ENCODE data around the gene RPS15A.

The RPS15A gene

DNA sequence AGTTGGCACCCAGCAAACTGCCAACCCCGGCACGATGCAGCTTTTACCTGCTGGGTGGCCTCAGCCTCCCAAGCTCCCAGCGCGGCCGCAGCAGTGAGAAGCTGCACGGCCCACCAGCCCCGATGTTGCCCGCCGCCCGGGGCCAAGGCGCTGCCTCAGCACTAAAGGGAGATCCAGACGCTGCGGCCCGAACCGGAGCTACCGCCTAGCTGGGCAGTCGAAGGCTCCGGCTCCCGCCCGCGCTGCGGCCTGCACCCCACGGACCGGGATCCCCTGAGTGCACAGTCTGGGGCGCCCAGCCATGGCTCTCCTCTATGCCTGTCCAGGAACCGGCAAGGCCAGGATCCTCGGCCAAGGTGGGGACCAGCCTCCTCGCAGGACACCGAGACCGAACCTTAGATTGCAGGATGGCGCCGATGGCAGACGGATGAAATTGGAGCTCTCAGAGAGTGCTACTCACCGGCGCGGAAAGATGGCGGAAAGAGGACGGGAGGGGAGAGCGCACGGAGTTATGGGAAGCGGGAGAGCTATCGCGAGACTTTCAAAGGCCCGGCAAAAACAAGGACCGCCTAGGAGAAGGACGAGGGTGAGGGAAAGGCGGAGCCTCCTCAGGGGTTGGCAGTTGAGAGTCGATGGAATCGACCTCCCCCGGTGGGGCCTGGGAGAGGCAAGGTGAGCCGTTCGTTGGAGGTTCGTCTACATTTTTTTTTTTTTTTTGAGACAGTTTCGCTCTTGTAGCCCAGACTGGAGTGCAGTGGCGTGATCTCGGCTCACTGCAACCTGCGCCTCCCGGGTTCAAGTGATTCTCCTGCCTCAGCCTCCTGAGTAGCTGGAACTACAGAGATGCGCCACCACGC is at the start of gene RPS15A:
Gene RPS15A (minus strand): TSS at position 485 of the 857 bp plus-strand sequence. CDS start 1,221 bp downstream, outside the sequence.
- DNase-seq = peak; percentile 96

DNA sequence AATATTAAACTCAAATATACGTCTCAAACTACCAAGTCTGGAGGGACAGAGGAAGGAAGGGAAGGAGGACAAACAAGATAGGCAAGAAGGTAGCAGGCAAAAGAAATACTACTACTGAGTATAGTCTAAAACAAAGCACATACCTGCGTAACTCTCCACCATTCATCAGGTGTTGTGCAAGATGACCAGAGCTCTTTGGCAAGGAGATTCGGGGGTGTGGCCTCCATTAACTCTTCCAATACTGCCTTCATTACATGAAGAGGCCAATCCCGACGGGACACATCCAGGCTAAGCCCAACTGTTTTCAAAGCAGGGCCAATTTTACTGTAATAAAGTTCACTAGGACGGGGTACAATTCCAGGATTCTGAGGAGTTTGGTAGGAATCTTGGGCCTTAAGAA is 49.4 kb upstream of the RPS15A start:
- no peak for DNase-seq

DNA sequence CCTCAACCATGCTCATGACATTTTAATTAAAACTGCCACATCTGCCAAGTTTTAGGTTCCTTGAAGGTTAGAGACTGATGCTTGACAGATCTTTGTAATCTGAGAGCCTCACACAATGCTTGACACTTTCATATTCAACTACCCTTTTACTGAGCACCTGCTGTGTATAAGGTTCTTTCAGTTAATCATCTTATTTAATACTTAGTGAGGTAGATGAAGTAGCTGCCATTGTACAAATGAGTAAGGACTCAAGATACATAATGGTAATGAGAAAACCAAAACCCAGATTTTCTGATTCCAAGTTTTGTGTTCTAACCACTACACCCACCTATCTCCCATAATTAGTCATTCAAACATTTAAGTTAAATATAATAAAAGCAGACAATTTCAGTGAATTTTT is 46.6 kb upstream of the RPS15A start:
- DNase-seq = no peak

DNA sequence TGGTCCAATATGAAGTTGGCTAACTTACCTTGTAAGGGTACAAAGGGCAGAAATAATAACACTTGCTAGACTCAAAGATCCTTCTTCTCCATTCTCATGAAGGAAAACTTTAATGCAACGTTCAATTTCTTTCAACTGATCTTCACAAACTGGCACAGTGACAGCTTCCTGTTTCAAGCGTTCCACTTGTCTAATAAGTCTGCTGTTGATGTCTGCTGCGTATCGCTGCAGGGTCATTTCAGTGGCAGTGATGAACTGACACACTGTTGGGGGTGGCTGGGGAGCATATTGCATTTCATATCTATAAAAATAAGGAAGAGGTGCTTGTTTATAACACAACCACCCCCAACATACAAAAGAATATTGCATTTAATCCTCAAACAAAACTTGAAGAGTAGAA is 44.7 kb upstream of the RPS15A start:
- no peak for DNase-seq

GRCh38 chr16:18833707-18834505 is 43.8 kb upstream of the RPS15A start:
- no peak for DNase-seq

DNA sequence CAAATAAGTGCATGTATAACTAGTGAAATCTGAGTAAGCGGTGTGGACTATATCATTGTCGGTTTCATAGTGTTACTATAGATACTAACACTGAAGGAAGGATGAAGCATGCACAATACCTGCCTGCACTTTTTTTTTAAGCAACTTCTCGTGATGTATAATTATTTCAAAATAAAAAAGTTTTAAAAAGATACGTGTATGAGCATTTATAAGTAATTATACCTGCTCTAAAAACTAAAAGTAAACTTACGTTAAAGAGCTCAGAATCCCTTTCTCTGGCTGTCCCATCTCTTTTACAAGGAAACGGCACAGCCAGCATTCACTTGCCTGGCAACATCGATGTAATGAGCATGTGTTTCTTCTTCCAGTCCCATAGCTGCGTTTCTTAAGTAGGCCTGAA is 42.5 kb upstream of the RPS15A start:
- no peak for DNase-seq

DNA sequence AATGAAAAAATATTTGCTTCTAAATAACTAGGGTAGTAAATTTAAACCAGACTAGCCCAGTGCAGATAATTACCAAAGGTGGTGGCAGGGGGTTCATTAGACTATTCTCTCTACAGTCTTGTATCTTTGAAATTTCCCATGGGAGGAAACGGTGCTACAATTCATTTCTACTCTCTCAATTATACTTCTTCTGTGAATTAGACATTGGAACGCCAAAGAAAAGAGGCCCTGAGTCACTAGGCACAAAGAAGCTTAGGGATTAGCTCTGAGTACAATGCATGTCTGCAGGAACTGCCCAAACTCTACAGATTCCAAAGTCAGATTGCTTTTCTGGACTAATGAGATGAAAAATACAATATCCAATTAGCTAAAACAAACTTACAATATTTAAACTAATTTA is 41.9 kb upstream of the RPS15A start:
- no peak for DNase-seq

GRCh38 chr16:18829251-18829650 is 39.1 kb upstream of the RPS15A start:
- DNase-seq = no peak

DNA sequence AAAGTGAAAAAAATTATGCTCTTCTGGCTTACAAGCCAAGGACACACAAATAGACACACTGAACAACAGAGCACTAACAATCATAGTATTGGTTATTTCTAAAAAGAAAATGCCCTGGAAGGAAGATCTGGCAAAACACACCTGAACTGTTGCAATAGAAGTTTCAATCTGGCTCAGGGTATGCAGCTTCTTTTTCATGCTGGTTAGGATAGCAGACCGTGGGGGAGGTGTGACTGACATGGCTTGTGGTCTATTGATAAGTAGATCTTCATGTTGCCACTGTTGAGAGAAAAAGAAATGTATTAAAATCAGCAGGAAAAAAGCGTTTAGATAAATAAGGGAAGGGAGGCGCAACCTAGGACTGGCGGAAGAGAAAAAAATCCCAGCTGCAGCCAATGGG is 37.8 kb upstream of the RPS15A start:
- no peak for DNase-seq

GRCh38 chr16:18816286-18816685 is 26.2 kb upstream of the RPS15A start:
- DNase-seq = no peak

DNA sequence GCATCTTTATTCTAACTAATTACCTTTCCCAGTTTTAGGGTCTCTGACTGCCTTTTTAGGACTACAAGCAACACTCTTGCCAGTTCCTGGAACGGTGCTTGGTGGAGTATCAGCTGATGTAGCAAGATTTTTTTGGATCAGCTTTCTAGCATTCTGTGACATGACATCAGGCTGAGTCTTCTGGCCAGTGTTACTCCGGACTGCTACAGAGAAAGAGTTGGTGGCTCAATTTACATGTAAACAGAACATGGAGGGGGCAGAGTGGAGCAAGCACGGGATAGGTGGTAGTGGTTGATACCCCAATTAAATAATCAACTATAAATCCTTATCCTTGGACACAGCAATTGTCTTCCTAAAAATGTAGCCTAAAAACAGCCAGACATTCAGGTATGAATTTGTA is 21.8 kb upstream of the RPS15A start:
- DNase-seq = no peak

- no peak for DNase-seq
These were observed 19.0 kb upstream of the RPS15A start for GRCh38 chr16:18809165-18809564.

- DNase-seq = no peak
These were observed 15.2 kb upstream of the RPS15A start for GRCh38 chr16:18805257-18805773.

DNA sequence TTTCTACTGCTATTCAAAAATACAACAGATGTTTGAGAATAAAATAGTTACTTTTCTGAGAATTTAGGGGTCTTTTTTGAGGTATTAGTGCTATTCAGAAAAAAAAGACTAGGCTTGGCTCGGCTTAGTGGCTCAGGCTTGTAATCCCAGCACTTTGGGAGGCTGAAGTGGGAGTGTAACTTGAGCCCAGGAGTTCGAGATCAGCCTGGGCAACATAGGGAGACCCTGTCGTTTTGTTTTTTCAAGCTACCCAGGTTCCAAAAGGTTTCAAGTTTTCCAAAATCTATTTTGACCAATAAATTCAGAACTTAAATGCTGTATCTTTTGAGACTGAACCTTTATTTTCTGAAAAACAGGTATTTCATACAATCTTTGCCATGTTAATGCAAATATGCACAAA is 14.4 kb upstream of the RPS15A start:
- no peak for DNase-seq

DNA sequence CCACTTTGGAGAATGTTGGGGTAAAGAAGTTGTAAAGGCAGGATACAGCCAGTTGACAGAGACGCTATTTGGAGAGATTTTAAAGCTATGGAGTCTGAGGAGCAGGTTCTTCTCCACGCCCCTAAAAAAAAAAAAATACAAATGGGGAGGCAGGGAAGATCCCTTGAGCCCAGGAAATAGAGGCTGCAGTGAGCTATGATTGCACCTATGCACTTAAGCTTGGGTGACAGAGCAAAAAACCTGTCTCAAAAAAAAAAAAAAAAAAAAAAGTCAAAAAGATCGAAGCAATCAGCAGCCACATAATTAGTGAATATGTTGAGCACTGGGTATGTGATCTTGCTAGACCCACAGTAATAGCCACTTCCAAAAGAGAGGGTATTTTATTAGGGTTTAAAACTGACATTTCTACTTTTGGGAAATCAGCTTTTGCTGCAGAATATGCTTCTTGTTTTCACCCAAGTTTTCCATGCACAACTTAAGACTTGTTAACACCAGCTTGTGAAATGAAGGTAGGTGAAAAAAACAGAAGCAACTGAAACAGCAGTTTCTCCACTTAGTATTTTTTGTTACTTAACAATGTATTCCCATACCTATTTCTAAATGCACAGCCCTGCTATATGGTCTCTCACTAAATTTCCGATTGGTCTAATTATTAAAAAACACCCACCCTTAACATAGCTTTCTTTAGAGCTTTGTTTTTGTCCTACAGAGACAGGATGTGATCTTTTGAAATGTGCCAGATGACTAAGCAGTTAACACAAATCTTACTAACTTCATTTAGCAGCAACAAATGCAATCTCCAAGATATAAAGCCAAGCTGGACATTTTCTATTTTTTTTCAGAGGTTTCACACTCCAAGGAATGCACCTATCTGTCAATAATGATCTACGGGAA is 13.7 kb upstream of the RPS15A start:
- no peak for DNase-seq

DNA sequence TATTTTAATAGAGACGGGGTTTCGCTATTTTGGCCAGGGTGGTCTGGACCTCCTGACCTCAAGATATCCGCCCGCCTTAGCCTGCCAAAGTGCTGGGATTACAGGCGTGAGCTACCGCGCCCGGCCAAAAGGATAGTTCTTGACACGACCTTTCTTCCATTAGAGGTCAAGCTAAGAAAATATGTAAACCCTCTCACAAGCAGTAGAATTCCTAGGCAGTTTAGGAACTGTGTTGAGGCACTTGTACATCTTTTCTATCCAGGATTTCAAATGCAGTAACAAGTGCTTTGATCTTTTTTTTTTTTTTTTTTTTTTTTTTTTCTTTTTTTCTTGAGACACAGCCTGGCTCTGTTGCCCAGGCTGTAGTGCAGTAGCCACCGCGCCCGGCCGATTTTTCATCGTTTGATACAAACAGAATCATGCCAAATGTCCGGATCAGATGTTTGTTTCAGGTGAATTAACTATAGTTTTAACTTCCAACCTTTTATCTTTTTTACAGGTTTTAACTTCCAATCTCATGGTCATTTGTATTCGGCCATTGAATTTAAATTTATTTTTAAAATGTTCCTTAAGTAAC is 12.7 kb upstream of the RPS15A start:
- no peak for DNase-seq

DNA sequence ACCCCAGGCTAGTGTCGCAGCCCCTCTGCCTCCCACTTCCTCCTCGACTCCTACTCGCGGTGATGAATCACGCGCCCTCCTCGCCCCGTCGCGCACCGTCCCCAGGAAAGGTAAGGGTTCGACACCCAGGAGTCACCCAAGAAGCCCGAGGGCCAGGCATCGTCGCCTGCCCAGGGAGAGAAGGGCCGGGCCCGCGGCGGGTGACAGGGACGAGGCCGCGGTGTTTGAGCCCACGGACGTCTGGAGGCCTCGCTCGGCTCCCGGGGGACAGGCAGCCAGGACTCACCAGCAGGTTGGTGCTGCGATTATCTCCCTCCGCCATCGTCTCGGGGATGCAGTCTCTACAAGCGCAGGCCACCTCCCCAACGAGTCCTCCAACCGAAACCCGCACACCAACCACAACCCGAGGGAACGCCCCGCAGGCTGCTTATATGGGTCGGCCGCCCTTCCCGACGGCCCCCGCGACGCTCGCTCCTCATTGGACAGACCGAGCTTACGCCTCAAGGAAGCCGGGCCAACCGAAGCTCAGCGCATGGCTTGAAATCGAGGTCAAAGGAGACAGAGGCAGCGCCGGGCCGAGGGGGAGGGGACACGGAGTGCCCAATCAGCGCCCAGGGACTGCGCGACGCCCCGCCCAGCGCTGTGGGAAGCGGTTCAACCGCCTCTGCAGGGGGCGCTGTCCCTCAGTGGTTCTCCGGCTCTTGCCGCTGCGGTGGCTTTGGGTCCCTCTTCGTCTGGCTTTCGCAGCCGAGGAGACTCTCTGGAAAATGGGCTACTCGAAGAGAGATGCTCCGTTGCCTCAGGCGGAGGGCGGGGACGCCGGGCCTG is 11.2 kb upstream of the RPS15A start, which contains the start of gene ARL6IP1:
Gene ARL6IP1 (minus strand): TSS at position 405 of the 828 bp plus-strand sequence. CDS start 83 bp downstream, at position 322.
- DNase-seq = peak; percentile 99

DNA sequence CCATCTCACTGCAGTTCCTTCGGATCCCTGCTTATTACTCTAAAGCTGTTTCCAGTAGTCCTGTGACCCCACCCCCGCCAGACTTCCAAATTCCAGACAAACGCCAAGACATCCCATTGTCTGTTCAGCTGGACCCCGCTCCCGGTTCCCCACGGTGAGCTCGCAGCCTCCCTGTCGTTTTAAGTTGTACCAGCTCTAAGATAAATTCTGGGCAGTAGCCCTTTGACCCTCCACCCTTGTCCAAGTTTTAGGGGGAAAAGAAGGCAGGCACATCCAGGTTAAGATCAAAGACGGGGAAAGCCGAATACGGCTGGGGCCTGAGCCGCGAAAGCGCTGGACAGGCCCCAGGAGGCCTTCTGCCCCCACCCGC is 10.6 kb upstream of the RPS15A start:
- DNase-seq = no peak

DNA sequence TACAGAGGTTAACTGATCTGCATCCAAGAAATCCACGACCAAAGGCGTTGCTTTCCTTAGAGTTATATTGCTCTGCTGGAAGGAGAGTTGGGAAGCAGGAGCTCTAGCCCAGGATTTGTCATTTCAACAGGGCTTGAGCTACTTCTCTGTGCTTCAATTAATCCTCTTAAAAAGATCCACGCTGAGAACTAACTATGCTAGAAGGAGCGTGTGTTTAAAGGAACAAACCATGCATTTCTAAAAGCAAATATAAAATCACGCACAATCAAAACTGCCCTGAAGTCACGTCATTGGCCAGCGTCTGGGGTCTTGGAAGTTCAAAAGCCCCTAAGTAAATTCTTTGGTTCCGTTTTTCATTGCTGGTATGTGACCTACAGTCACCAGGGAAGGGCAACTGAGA is 10.2 kb upstream of the RPS15A start:
- no peak for DNase-seq

- DNase-seq = no peak
These were observed 9.4 kb upstream of the RPS15A start for GRCh38 chr16:18799500-18799899.

GRCh38 chr16:18797746-18798145 is 7.6 kb upstream of the RPS15A start:
- DNase-seq = no peak

All from COR-L47 (cell line).